K562 (cell line): ENCODE measurements around the gene CDH6. TPM values are rescaled to one million over a fixed set of nuclear protein-coding genes. Genes with fewer than 3 reads are reported as not detected.

Experiments
- HMG20B ChIP-seq: fragments of 250-450 bp; sonication (Bioruptor Pico); IDR thresholded peaks from 2 replicates; pipeline ENCODE4 v1.5.0; 2021; ENCODE audit warnings: mild to moderate bottlenecking
- NRF1 ChIP-seq, 2 experiments: fragments of 450-650 bp; IDR thresholded peaks in 1 of 2; conservative IDR thresholded peaks in 1 of 2; 2 replicates each; pipeline ENCODE4 v1.6.1; 2014; ENCODE audit warnings: mild to moderate bottlenecking in 2 of 2
- PHTF2 ChIP-seq: fragments of 250-450 bp; sonication (Bioruptor Pico); IDR thresholded peaks from 2 replicates; pipeline ENCODE4 v1.5.0; 2021; ENCODE audit warnings: mild to moderate bottlenecking
- ZBTB49 ChIP-seq: sonication (generic); formaldehyde crosslinking; IDR thresholded peaks from 2 replicates; pipeline ENCODE4 v1.8.0; 2022; ENCODE audit warnings: missing genetic modification reagents, mild to moderate bottlenecking, borderline replicate concordance
- ZSCAN32 ChIP-seq: fragments of 450-650 bp; formaldehyde crosslinking; IDR thresholded peaks from 2 replicates; pipeline ENCODE4 v1.4.0; 2020; ENCODE audit warnings: mild to moderate bottlenecking, moderate library complexity
- polyA plus RNA-seq, 8 experiments: library from polyadenylated mRNA; depleted of rRNA in 4 of 8; stranded (reverse) in 5 of 8; unstranded in 3 of 8; fragments of >200 nt; fragmentation: Nextera tagmentation in 2 of 8; fragmentation: Illumina TruSeq in 1 of 8; extraction: Ambion mirVana in 2 of 8; extraction: Trizol in 1 of 8; gene quantifications; 2 replicates each; pipeline versions ENCODE4 v1.2.1 to v1.2.3, GENCODE V29; 2011 to 2014; ENCODE audit warnings: inconsistent platforms in 1 of 8, missing spikeins in 1 of 8
- total RNA-seq, 7 experiments: library from RNA; depleted of rRNA in 6 of 7; stranded (reverse); fragments of >200 nt in 6 of 7; fragmentation: Illumina TruSeq in 2 of 7; extraction: Trizol in 2 of 7; gene quantifications; 2 replicates each; pipeline versions ENCODE4 v1.2.1 to v1.2.3, GENCODE V29; 2011 to 2021; ENCODE audit warnings: low replicate concordance in 1 of 7

The CDH6 gene
- total and polyA plus RNA-seq, 9 of the 15 experiments (the other 6 are each of a cell fraction or from before 2014, with no cell fraction given), result not detected

GRCh38 chr5:31378136-31378535 is 184.7 kb downstream of the CDH6 start (continued):
- no peak for TF ChIP-seq ZBTB49 (CRISPR knock-in tag)
- no peak for TF ChIP-seq ZSCAN32 (CRISPR knock-in tag)
- TF ChIP-seq NRF1 (conservative IDR thresholded peaks at IDR 0.05 in 1 of 2, IDR thresholded peaks at IDR 0.05 in 1 of 2), result no peak
- TF ChIP-seq HMG20B (CRISPR knock-in tag), result no peak
- TF ChIP-seq PHTF2 (CRISPR knock-in tag), result no peak
